CD4-positive, alpha-beta T cell (primary cell): Measurements from ENCODE around the gene BICD2. TPM values are rescaled to one million over a fixed set of nuclear protein-coding genes. Genes with fewer than 3 reads are reported as not detected.

ENCODE experiments used
- ATAC-seq: fragments of 200-7000 bp; cut with Tn5 transposase; one replicate; pipeline ENCODE4 v1.10.0; 2022; ENCODE audit warnings: mild to moderate bottlenecking; ENCODE audit not compliant: poor library complexity
- CTCF ChIA-PET: fragments of 350-600 bp; sonication (Branson Sonifier 250); formaldehyde crosslinking; loops from one replicate; lab custom pipeline; 2021; ENCODE audit warnings: antibody characterized with exemption, inconsistent platforms; lab: Charles Lee
- POLR2A ChIA-PET: fragments of 350-600 bp; sonication (Branson Sonifier 250); formaldehyde crosslinking; loops from one replicate; lab custom pipeline; 2021; ENCODE audit warnings: antibody characterized with exemption, inconsistent platforms; lab: Charles Lee
- DNase-seq, 14 experiments: peaks; one replicate each; pipeline ENCODE4 v3.0.0-alpha.2; 2013 to 2020; ENCODE audit warnings: mixed read lengths in 2 of 14
- H3K27ac ChIP-seq, 2 donors: one replicate each; pipeline versions ENCODE4 v1.5.1 to v1.7.0; 2013; ENCODE audit warnings: low read length in 2 of 2, low read depth in 1 of 2, mild to moderate bottlenecking in 1 of 2
- H3K27me3 ChIP-seq, 2 experiments: 1 replicate in 1 of 2; 2 replicates in 1 of 2; pipeline versions ENCODE4 v1.6.1 to v1.7.0; 2013; ENCODE audit warnings: low read length in 2 of 2, control low read depth in 1 of 2, mild to moderate bottlenecking in 1 of 2, moderate library complexity in 1 of 2; ENCODE audit not compliant: insufficient read depth in 2 of 2, control insufficient read depth in 1 of 2
- H3K36me3 ChIP-seq: one replicate; pipeline ENCODE4 v1.6.1; 2013; ENCODE audit warnings: low read length, control low read depth; ENCODE audit not compliant: insufficient read depth
- H3K4me1 ChIP-seq: one replicate; pipeline ENCODE4 v1.6.1; 2013; ENCODE audit warnings: low read length, control low read depth; ENCODE audit not compliant: insufficient read depth
- H3K4me3 ChIP-seq: one replicate; pipeline ENCODE4 v1.5.1; 2013; ENCODE audit warnings: mild to moderate bottlenecking, low read length, moderate library complexity
- H3K9me3 ChIP-seq, 2 experiments: 1 replicate in 1 of 2; 2 replicates in 1 of 2; pipeline versions ENCODE4 v1.6.1 to v1.7.0; 2013; ENCODE audit warnings: low read length in 2 of 2, mild to moderate bottlenecking in 2 of 2, control low read depth in 1 of 2, moderate library complexity in 1 of 2; ENCODE audit not compliant: control insufficient read depth in 1 of 2, insufficient read depth in 1 of 2
- H3K27ac Mint-ChIP-seq: one replicate; pipeline ENCODE4 v1.8.0; 2020; ENCODE audit warnings: mixed read lengths
- H3K27me3 Mint-ChIP-seq: one replicate; pipeline ENCODE4 v1.8.0; 2021; ENCODE audit warnings: mixed read lengths
- H3K36me3 Mint-ChIP-seq: one replicate; pipeline ENCODE4 v1.8.0; 2021; ENCODE audit warnings: low read depth, mixed read lengths
- H3K4me1 Mint-ChIP-seq: one replicate; pipeline ENCODE4 v1.8.0; 2021; ENCODE audit warnings: low read depth, mixed read lengths
- H3K4me3 Mint-ChIP-seq: one replicate; pipeline ENCODE4 v1.8.0; 2020; ENCODE audit warnings: mild to moderate bottlenecking, mixed read lengths
- H3K9me3 Mint-ChIP-seq: one replicate; pipeline ENCODE4 v1.8.0; 2020; ENCODE audit warnings: mixed read lengths
- CTCF ChIP-seq: fragments of 200-600 bp; IDR thresholded peaks from one replicate; pipeline ENCODE4 v1.8.0; 2022; ENCODE audit warnings: antibody characterized with exemption, mild to moderate bottlenecking
- intact Hi-C, 2 experiments: fragments of 100-400 bp; cut with DNase I in 1 of 2; cut with micrococcal nuclease in 1 of 2; formaldehyde crosslinking; loops; one replicate each; pipeline versions ENCODE4 v1.15.1 to v1.9.0; 2023 to 2025; cut with DNase I, micrococcal nuclease
- total RNA-seq, 174 experiments: library from RNA in 2 of 174; stranded (reverse) in 2 of 174; gene quantifications; one replicate each; pipeline ENCODE4 v1.2.3 and lab custom pipeline; 2021 to 2026

Gene BICD2
- total RNA-seq, 2 experiments from 2014 or later: 14.1 to 14.9 TPM

- no peak for TF ChIP-seq CTCF
- no peaks in the 10 kb centered on the region for H3K27me3 ChIP-seq
- ATAC-seq (no peak), DNase-seq (no peak)
- Mint-ChIP-seq H3K9me3 (peaks cover 2% of the 10 kb centered on the region), H3K4me1 (peaks cover 44% of the 10 kb centered on the region), H3K36me3 (peaks cover 13% of the 10 kb centered on the region), H3K4me3 (no peak overlapping the region), H3K27ac (no peak overlapping the region), H3K27me3 (no peaks in the 10 kb centered on the region)
- peaks cover 43% of the 10 kb centered on the region for H3K4me1 ChIP-seq
- no peak overlapping the region for H3K4me3 ChIP-seq
- H3K27ac ChIP-seq: no peak overlapping the region
- H3K36me3 ChIP-seq: no peaks in the 10 kb centered on the region
- intact Hi-C loops: no loop called here
- peaks cover 4 to 7% of the 10 kb centered on the region in 2 experiments for H3K9me3 ChIP-seq
- CTCF ChIA-PET: interaction anchor here (0.6 kb wide), 1 partner anchor 8 kb away, joined by 3 read pairs; no protein-coding TSS in a partner anchor
- POLR2A ChIA-PET: no interaction called here
These were observed 7.8 kb downstream of the BICD2 start for GRCh38 chr9:92756792-92757191.

GRCh38 chr9:92754091-92754745, 10.4 kb downstream of the BICD2 start:
- POLR2A ChIA-PET: no interaction called here
- peaks cover 2% of the 10 kb centered on the region for H3K9me3 Mint-ChIP-seq
- intact Hi-C loops: no loop called here
- Histone ChIP-seq H3K9me3 (peaks cover 4 to 7% of the 10 kb centered on the region in 2 experiments), H3K4me3 (no peak overlapping the region), H3K4me1 (peaks cover 24% of the 10 kb centered on the region), H3K36me3 (no peaks in the 10 kb centered on the region), H3K27ac (no peak overlapping the region), H3K27me3 (no peaks in the 10 kb centered on the region)
- no peak overlapping the region for H3K27ac Mint-ChIP-seq
- no peak for TF ChIP-seq CTCF
- DNase-seq (no peak), ATAC-seq (no peak)
- H3K27me3 Mint-ChIP-seq: no peaks in the 10 kb centered on the region
- CTCF ChIA-PET: interaction anchor here (0.7 kb wide), 1 partner anchor 1425 kb away, joined by 3 read pairs; no protein-coding TSS in a partner anchor
- H3K4me3 Mint-ChIP-seq: no peak overlapping the region
- peaks cover 39% of the 10 kb centered on the region for H3K4me1 Mint-ChIP-seq
- H3K36me3 Mint-ChIP-seq: peaks cover 17% of the 10 kb centered on the region

GRCh38 chr9:92752812-92753404, 11.7 kb downstream of the BICD2 start:
- Mint-ChIP-seq H3K4me3 (no peak overlapping the region), H3K9me3 (peaks cover 2% of the 10 kb centered on the region), H3K36me3 (peaks cover 17% of the 10 kb centered on the region), H3K4me1 (peaks cover 44% of the 10 kb centered on the region), H3K27me3 (no peaks in the 10 kb centered on the region), H3K27ac (no peak overlapping the region)
- POLR2A ChIA-PET: interaction anchor here (0.5 kb wide), 1 partner anchor 831 kb away, joined by 3 read pairs; no protein-coding TSS in a partner anchor
- Histone ChIP-seq H3K4me3 (no peak overlapping the region), H3K27ac (no peak overlapping the region), H3K9me3 (peaks cover 4 to 7% of the 10 kb centered on the region in 2 experiments), H3K36me3 (peaks cover 3% of the 10 kb centered on the region), H3K27me3 (no peaks in the 10 kb centered on the region), H3K4me1 (peaks cover 34% of the 10 kb centered on the region)
- ATAC-seq (no peak), DNase-seq (no peak)
- TF ChIP-seq CTCF: no peak
- intact Hi-C loops: no loop called here
- CTCF ChIA-PET: no interaction called here
